DLD1 (cell line): Measurements from ENCODE around the gene HPSE2.
"Not testable (repeated sequence)": the region's sequence is repeated elsewhere in the genome, so short reads cannot be mapped to it uniquely, and the experiment has no call there.

Source experiments
- in situ Hi-C: cut with HindIII; loops from 2 replicates; pipeline ENCODE4 v1.10.0; 2017; ENCODE audit warnings: low sequenced_read_pairs

Gene HPSE2

GRCh38 chr10:99170116-99170675 is 65.5 kb downstream of the HPSE2 start:
- in situ Hi-C loops = no loop called here

GRCh38 chr10:99161165-99161564 is 74.5 kb downstream of the HPSE2 start:
- in situ Hi-C loops = no loop called here

- in situ Hi-C loops = no loop called here
These were observed 92.0 kb downstream of the HPSE2 start for GRCh38 chr10:99143651-99144050.

- in situ Hi-C loops = no loop called here
These were observed 92.6 kb downstream of the HPSE2 start for GRCh38 chr10:99143011-99143410.

GRCh38 chr10:99132897-99133296 is 102.8 kb downstream of the HPSE2 start:
- in situ Hi-C loops = not testable (repeated sequence)

- in situ Hi-C loops = no loop called here
These were observed 109.8 kb downstream of the HPSE2 start for GRCh38 chr10:99125879-99126278.

- in situ Hi-C loops = no loop called here
These were observed 111.3 kb downstream of the HPSE2 start for GRCh38 chr10:99124376-99124775.

- in situ Hi-C loops = no loop called here
These were observed 111.8 kb downstream of the HPSE2 start for GRCh38 chr10:99123851-99124250.

GRCh38 chr10:99123336-99123735 is 112.3 kb downstream of the HPSE2 start:
- in situ Hi-C loops = no loop called here

- in situ Hi-C loops = no loop called here
These were observed 116.3 kb downstream of the HPSE2 start for GRCh38 chr10:99119258-99119748.

- in situ Hi-C loops = no loop called here
These were observed 119.9 kb downstream of the HPSE2 start for GRCh38 chr10:99115703-99116102.

GRCh38 chr10:99085358-99085757 is 150.3 kb downstream of the HPSE2 start:
- in situ Hi-C loops = no loop called here

GRCh38 chr10:99084161-99084560 is 151.5 kb downstream of the HPSE2 start:
- in situ Hi-C loops = no loop called here

- in situ Hi-C loops = no loop called here
These were observed 155.2 kb downstream of the HPSE2 start for GRCh38 chr10:99080275-99080945.

- in situ Hi-C loops = no loop called here
These were observed 173.1 kb downstream of the HPSE2 start for GRCh38 chr10:99062591-99062990.

GRCh38 chr10:99058762-99059161 is 176.9 kb downstream of the HPSE2 start:
- in situ Hi-C loops = no loop called here

GRCh38 chr10:99057936-99058690 is 177.5 kb downstream of the HPSE2 start:
- in situ Hi-C loops = no loop called here

- in situ Hi-C loops = no loop called here
These were observed 190.0 kb downstream of the HPSE2 start for GRCh38 chr10:99045671-99046070.

GRCh38 chr10:99042051-99042771 is 193.4 kb downstream of the HPSE2 start:
- in situ Hi-C loops = no loop called here

- in situ Hi-C loops = no loop called here
These were observed 194.2 kb downstream of the HPSE2 start for GRCh38 chr10:99041468-99041867.

GRCh38 chr10:99013885-99014284 is 221.8 kb downstream of the HPSE2 start:
- in situ Hi-C loops = no loop called here
